ENCODE data around the gene SLC2A11. TPM values are rescaled to one million over a fixed set of nuclear protein-coding genes. Genes with fewer than 3 reads are reported as not detected.
A peak's percentile ranks its signal among the peaks of the same experiment; 100 is the strongest.

SLC2A11 gene
- total and polyA plus RNA-seq, 8 donors: 3.2 to 10.3 (median 6.7) TPM

DNA sequence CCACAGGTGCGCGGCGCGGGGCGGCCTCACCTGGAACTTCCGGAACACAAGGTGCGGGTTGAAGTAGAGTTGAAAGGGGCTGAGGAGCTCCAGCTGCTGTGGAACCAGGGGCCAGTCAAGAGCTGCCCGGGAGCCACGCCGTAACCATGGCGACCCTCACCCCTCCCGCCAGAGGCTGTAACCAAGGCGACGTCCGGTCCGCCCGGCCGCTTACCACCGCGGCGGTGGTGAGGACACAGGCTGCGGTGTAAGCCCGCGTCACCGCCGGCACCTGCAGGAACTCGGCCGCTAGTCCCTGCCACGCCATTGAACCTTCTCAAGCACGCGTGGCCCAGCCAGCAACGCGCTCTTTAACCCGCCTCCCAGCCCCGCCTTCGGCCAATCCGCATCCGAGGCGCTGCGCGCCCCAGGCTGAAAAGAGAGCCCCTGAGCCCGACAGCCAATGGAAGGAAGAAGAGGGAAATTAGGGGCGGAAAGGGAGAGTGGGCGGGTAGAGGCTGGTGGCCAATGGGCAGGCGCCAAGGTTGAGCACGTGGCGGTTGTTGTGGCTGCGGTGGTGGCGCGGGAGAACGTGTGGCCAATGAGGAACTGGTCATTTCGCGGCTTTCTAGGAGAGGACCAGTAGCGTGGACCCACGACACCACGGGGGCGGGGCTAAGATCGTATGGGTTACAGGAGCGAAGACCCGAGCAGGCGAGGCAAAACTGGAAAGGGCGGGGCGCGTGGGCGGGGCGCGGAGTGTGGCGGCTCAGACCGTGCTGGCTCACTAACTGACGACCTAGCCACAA, 18.8 kb upstream of the SLC2A11 start, which contains the start of gene DERL3:
TSS of gene DERL3 (minus strand) at position 326 of the 788 bp plus-strand sequence. CDS start at position 307, 19 bp downstream.
- Histone ChIP-seq H3K9me3 (no peaks in the 10 kb centered on the region), H3K27me3 (no peaks in the 10 kb centered on the region), H3K4me3 (peak within 1 kb of the TSS; percentile 47 to 61 (median 53)), H3K27ac (peak within 1 kb of the TSS in 4 of 5 donors; percentile 47 to 67 (median 58)), H3K4me1 (peaks cover 29 to 62% (median 55%) of the 10 kb centered on the region in 4 donors), H3K36me3 (peaks cover 9 to 34% (median 30%) of the 10 kb centered on the region in 4 donors)
- peak; percentile 99 for DNase-seq
- TF ChIP-seq, protein P1, sequence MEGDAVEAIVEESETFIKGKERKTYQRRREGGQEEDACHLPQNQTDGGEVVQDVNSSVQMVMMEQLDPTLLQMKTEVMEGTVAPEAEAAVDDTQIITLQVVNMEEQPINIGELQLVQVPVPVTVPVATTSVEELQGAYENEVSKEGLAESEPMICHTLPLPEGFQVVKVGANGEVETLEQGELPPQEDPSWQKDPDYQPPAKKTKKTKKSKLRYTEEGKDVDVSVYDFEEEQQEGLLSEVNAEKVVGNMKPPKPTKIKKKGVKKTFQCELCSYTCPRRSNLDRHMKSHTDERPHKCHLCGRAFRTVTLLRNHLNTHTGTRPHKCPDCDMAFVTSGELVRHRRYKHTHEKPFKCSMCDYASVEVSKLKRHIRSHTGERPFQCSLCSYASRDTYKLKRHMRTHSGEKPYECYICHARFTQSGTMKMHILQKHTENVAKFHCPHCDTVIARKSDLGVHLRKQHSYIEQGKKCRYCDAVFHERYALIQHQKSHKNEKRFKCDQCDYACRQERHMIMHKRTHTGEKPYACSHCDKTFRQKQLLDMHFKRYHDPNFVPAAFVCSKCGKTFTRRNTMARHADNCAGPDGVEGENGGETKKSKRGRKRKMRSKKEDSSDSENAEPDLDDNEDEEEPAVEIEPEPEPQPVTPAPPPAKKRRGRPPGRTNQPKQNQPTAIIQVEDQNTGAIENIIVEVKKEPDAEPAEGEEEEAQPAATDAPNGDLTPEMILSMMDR (IDR thresholded peaks at IDR 0.05): no peak
- peak in 1 of 3 donors; percentile 57 for TF ChIP-seq POLR2AphosphoS5 (IDR thresholded peaks at IDR 0.05)
- intact Hi-C loops (cut with DNase I; ENCODE audit: low total_unique reads): no loop called here
- 0 to 2% (median 1%) methylated on average over 43 to 70 of the region's 70 CpGs for WGBS, 5 donors

DNA sequence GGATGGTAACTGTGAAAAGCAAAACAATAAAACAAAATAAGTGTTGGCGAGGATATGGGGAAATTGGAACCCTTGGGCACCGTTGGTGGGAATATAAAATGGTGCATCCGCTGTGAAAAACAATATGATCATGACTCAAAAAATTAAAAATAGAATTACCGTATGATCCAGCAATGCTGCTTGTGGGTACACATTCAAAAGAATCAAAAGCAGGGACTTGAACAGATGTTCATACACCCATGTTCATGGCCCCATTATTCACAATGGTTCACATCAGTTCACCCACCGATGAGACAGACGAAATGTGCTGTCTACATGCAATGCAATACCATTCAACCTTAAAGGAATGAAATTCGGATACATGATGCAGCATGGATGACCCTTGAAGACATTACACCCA, 17.6 kb upstream of the SLC2A11 start:
- TF ChIP-seq EP300 (IDR thresholded peaks at IDR 0.05) (no peak), POLR2A (IDR thresholded peaks at IDR 0.05) (no peak), POLR2AphosphoS5 (IDR thresholded peaks at IDR 0.05) (no peak)
- TF ChIP-seq, protein P1 (IDR thresholded peaks at IDR 0.05): no peak
- H3K4me1 ChIP-seq: peaks cover 29 to 62% (median 56%) of the 10 kb centered on the region in 4 donors
- no peaks in the 10 kb centered on the region for H3K27me3 ChIP-seq
- H3K36me3 ChIP-seq: peaks cover 0 to 22% (median 19%) of the 10 kb centered on the region in 4 donors
- 77 to 93% (median 87%) methylated on average over 7 of the region's 7 CpGs for WGBS, 5 donors
- H3K9me3 ChIP-seq: no peaks in the 10 kb centered on the region
- intact Hi-C loops (cut with DNase I; ENCODE audit: low total_unique reads): loop anchor here (10.0 kb wide), 1 partner anchor 305 kb away; no protein-coding TSS in a partner anchor
- no peak for DNase-seq
- H3K4me3 ChIP-seq: no peak overlapping the region
- H3K27ac ChIP-seq: no peak overlapping the region

DNA sequence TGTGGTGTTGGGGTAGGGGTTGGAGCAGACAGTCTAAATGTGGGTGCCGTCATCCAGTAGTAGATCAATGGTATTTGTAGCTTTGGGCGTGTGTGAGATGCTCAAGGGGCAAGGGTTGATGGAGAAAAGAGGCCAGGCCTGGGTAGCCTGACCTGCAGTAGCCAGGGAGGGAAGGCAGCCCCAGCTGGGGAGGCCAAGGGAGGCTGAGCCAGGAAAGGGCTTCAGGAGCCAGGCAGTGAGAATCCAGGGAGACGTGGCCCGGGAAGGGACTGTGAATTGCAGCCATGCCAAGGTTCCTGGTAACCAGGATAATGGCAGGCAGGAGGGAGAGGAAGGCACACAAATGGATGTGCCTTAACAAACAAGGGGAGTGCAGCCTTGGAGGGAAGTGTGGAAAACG, 16.4 kb upstream of the SLC2A11 start:
- WGBS, 5 donors: 70 to 84% (median 83%) methylated on average over 5 of the region's 5 CpGs
- Histone ChIP-seq H3K27ac (no peak overlapping the region), H3K4me3 (no peak overlapping the region), H3K36me3 (peaks cover 0 to 10% (median 6%) of the 10 kb centered on the region in 4 donors), H3K4me1 (peaks cover 22 to 61% (median 48%) of the 10 kb centered on the region in 4 donors), H3K9me3 (no peaks in the 10 kb centered on the region), H3K27me3 (no peaks in the 10 kb centered on the region)
- intact Hi-C loops (cut with DNase I; ENCODE audit: low total_unique reads): loop anchor here (10.0 kb wide), 1 partner anchor 306 kb away; no protein-coding TSS in a partner anchor
- no peak for DNase-seq
- TF ChIP-seq, protein P1 (IDR thresholded peaks at IDR 0.05): no peak
- TF ChIP-seq EP300 (IDR thresholded peaks at IDR 0.05) (no peak), POLR2AphosphoS5 (IDR thresholded peaks at IDR 0.05) (no peak), POLR2A (IDR thresholded peaks at IDR 0.05) (no peak)

DNA sequence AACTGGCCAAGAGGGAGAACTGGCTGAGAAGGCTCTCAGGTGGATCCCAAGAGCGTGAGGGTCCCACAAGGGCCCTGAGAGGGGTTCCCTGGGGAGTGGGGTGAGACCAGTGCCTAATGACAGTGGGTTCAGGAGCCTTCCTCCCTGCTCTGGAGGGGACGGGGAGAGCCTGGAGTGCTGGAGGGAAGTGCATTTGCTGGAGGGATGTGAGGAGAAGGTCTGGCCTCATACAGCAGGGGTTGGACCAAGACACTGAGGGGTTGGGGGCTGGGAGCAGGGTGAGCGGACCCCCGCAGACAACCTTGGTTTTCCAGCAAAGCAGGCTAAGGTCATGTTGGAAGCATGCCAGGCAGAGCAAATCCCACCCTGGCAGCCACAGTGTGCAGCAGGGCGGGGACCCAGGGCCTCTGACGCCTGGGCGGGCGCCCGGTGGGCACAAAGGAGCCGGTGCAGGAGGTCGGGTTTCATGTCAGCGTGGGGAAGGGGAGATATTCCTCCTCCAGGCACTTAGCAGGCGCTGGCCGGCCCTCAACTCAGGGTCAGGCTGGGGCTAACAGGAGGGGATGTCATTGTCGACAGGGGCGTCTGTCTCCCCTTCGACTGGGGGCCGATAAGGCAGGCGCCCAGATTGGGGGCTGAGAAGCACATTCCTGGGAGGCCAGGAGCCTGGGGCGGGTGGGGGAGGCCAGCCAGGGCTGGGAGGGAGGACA, 15.8 kb upstream of the SLC2A11 start:
- 66 to 90% (median 78%) methylated on average over 11 to 20 of the region's 20 CpGs for WGBS, 5 donors
- H3K27me3 ChIP-seq: no peaks in the 10 kb centered on the region
- no peaks in the 10 kb centered on the region for H3K9me3 ChIP-seq
- H3K36me3 ChIP-seq: peaks cover 0 to 4% (median 1%) of the 10 kb centered on the region in 4 donors
- peak in 1 of 2 donors; percentile 42 for DNase-seq
- H3K27ac ChIP-seq: no peak overlapping the region
- peaks cover 22 to 61% (median 45%) of the 10 kb centered on the region in 4 donors for H3K4me1 ChIP-seq
- intact Hi-C loops (cut with DNase I; ENCODE audit: low total_unique reads): loop anchor here (10.0 kb wide), 1 partner anchor 307 kb away; no protein-coding TSS in a partner anchor
- TF ChIP-seq EP300 (IDR thresholded peaks at IDR 0.05) (no peak), POLR2A (IDR thresholded peaks at IDR 0.05) (no peak), POLR2AphosphoS5 (IDR thresholded peaks at IDR 0.05) (no peak)
- TF ChIP-seq, protein P1 (IDR thresholded peaks at IDR 0.05): no peak
- no peak overlapping the region for H3K4me3 ChIP-seq

Measured in stomach (tissue), 9 donors.